Measurements from ENCODE around the gene SLCO3A1.

GRCh38 chr15:92002666-92003065 is 149.2 kb downstream of the SLCO3A1 start:
- no peak for TF ChIP-seq CTCF (IDR thresholded peaks at IDR 0.05; ENCODE audit: low read depth, low read length)
- TF ChIP-seq EZH2phosphoT487 (IDR thresholded peaks at IDR 0.05; ENCODE audit: low read depth): no peak
